Endothelial cell of umbilical vein (primary cell): ENCODE results near the gene PLA2G2E. TPM values are rescaled to one million over a fixed set of nuclear protein-coding genes. Genes with fewer than 3 reads are reported as not detected.

Experiments used
- BruUV-seq: library from RNA; stranded (reverse); fragments of 400-500 nt; replicated peaks from 2 replicates; lab custom pipeline; 2021; lab: Mats Ljungman, UMichigan
- CTCF ChIA-PET: fragments of 300-600, 350-600 bp; sonication (Branson Sonifier 250); formaldehyde crosslinking; loops from one replicate; lab custom pipeline; 2021; ENCODE audit warnings: antibody characterized with exemption, inconsistent platforms; lab: Charles Lee
- POLR2A ChIA-PET: fragments of 300-600, 350-600 bp; sonication (Branson Sonifier 250); formaldehyde crosslinking; loops from one replicate; lab custom pipeline; 2021; ENCODE audit warnings: antibody characterized with exemption, inconsistent platforms; lab: Charles Lee
- DNase-seq: peaks from one replicate; pipeline ENCODE4 v3.0.0-alpha.2; 2011; ENCODE audit warnings: low read depth, low spot score
- FAIRE-seq: peaks from 2 replicates; lab custom pipeline; 2011; peaks lifted over from hg19 to GRCh38; lab: Jason Lieb, UNC
- H2AFZ ChIP-seq: 2 replicates; pipeline ENCODE4 v1.6.0; 2012; ENCODE audit warnings: low read depth, low read length, control low read depth, inconsistent platforms
- H3K27ac ChIP-seq: 2 replicates; pipeline ENCODE4 v1.5.1; 2011; ENCODE audit warnings: low read depth, mild to moderate bottlenecking, control low read depth, low read length, moderate library complexity; ENCODE audit not compliant: insufficient read depth
- H3K27me3 ChIP-seq, 2 experiments: 2 replicates each; pipeline versions ENCODE4 v1.6.0 to v1.6.1; 2011; ENCODE audit warnings: low read length in 2 of 2, mixed read lengths in 1 of 2; ENCODE audit not compliant: control insufficient read depth in 2 of 2, insufficient read depth in 2 of 2
- H3K36me3 ChIP-seq, 2 experiments: 2 replicates in 1 of 2; 3 replicates in 1 of 2; pipeline ENCODE4 v1.5.1; 2011; ENCODE audit warnings: low read length in 2 of 2, mild to moderate bottlenecking in 1 of 2, moderate library complexity in 1 of 2; ENCODE audit not compliant: control insufficient read depth in 2 of 2, insufficient read depth in 2 of 2; ENCODE audit errors: extremely low read depth in 1 of 2
- H3K4me1 ChIP-seq: 3 replicates; pipeline ENCODE4 v1.5.1; 2011; ENCODE audit warnings: mild to moderate bottlenecking, low read length; ENCODE audit not compliant: control insufficient read depth, insufficient read depth; ENCODE audit errors: extremely low read depth
- H3K4me2 ChIP-seq: 2 replicates; pipeline ENCODE4 v1.6.1; 2011; ENCODE audit warnings: low read length, control low read depth, mixed read lengths; ENCODE audit not compliant: insufficient read depth
- H3K4me3 ChIP-seq, 3 experiments: fragments of 200-600 bp in 1 of 3; sonication (generic), shearing (Covaris generic) in 1 of 3; replicated peaks in 1 of 3; 2 replicates each; pipeline ENCODE4 v1.5.1; 2011 to 2016; ENCODE audit warnings: control low read depth in 3 of 3, low read length in 3 of 3, mild to moderate bottlenecking in 2 of 3, inconsistent platforms in 1 of 3, low read depth in 1 of 3, moderate library complexity in 1 of 3; ENCODE audit not compliant: insufficient read depth in 1 of 3
- H3K79me2 ChIP-seq: 2 replicates; pipeline ENCODE4 v1.6.0; 2012; ENCODE audit warnings: low read length, inconsistent platforms; ENCODE audit not compliant: control insufficient read depth, insufficient read depth
- H3K9ac ChIP-seq: replicated peaks from 2 replicates; pipeline ENCODE3; 2011; ENCODE audit warnings: low read length, control low read depth; ENCODE audit not compliant: insufficient read depth; ENCODE audit errors: extremely low read depth
- H3K9me1 ChIP-seq: replicated peaks from 3 replicates; pipeline ENCODE4 v1.6.0; 2011; ENCODE audit warnings: mild to moderate bottlenecking, low read length; ENCODE audit not compliant: control insufficient read depth, insufficient read depth; ENCODE audit errors: extremely low read depth
- H3K9me3 ChIP-seq: replicated peaks from 2 replicates; pipeline ENCODE4 v1.5.1; 2012; ENCODE audit warnings: low read length, inconsistent platforms; ENCODE audit not compliant: control insufficient read depth, insufficient read depth
- H4K20me1 ChIP-seq: replicated peaks from 2 replicates; pipeline ENCODE3; 2011; ENCODE audit warnings: mild to moderate bottlenecking, low read length; ENCODE audit not compliant: control insufficient read depth, insufficient read depth; ENCODE audit errors: extremely low read depth
- CTCF ChIP-seq, 2 donors: IDR thresholded peaks; 1 replicate in 1 of 2; 2 replicates in 1 of 2; pipeline ENCODE4 v1.5.1; 2011; ENCODE audit warnings: low read length in 2 of 2, mild to moderate bottlenecking in 2 of 2, moderate library complexity in 2 of 2, control low read depth in 1 of 2, inconsistent platforms in 1 of 2, low read depth in 1 of 2; ENCODE audit not compliant: insufficient read depth in 1 of 2; ENCODE audit errors: extremely low read depth in 1 of 2
- EZH2 ChIP-seq: IDR thresholded peaks from 2 replicates; pipeline ENCODE4 v1.6.1; 2012; ENCODE audit warnings: borderline replicate concordance, low read depth, mild to moderate bottlenecking, moderate library complexity, low read length, inconsistent platforms; ENCODE audit not compliant: severe bottlenecking
- FOS ChIP-seq: IDR thresholded peaks from 2 replicates; pipeline ENCODE4 v1.6.1; 2011; ENCODE audit warnings: mild to moderate bottlenecking, low read length, moderate library complexity, borderline replicate concordance; ENCODE audit not compliant: insufficient read depth
- GATA2 ChIP-seq: IDR thresholded peaks from 2 replicates; pipeline ENCODE4 v1.7.0; 2011; ENCODE audit warnings: low read depth, mild to moderate bottlenecking, moderate library complexity, mixed read lengths, low read length; ENCODE audit not compliant: insufficient read length, insufficient read depth
- JUN ChIP-seq: IDR thresholded peaks from 2 replicates; pipeline ENCODE4 v1.6.1; 2011; ENCODE audit warnings: borderline replicate concordance, low read depth; ENCODE audit not compliant: insufficient read length, insufficient read depth
- MAX ChIP-seq: IDR thresholded peaks from 2 replicates; pipeline ENCODE4 v1.6.1; 2011; ENCODE audit not compliant: insufficient read depth, insufficient read length
- MYC ChIP-seq: IDR thresholded peaks from one replicate; pipeline ENCODE4 v1.6.1; 2011; ENCODE audit warnings: mild to moderate bottlenecking, low read depth, low read length
- POLR2A ChIP-seq: IDR thresholded peaks from 2 replicates; pipeline ENCODE4 v1.6.1; 2012; ENCODE audit warnings: low read depth, mild to moderate bottlenecking, control low read depth, low read length
- POLR2AphosphoS5 ChIP-seq: IDR thresholded peaks from 2 replicates; pipeline ENCODE4 v1.6.1; 2012; ENCODE audit warnings: low read depth, mild to moderate bottlenecking, control low read depth, low read length, moderate library complexity; ENCODE audit not compliant: insufficient read depth
- dilution Hi-C: fragments of 300-500 bp; cut with MboI; formaldehyde crosslinking; loops from one replicate; pipeline ENCODE4 v1.15.0; 2019; ENCODE audit warnings: low sequenced_read_pairs; ENCODE audit not compliant: extremely low pct_ligation_motif_present
- intact Hi-C: fragments of 100-400 bp; cut with micrococcal nuclease; formaldehyde crosslinking; loops from one replicate; pipeline ENCODE4 v1.10.0; 2022
- polyA plus RNA-seq, 4 experiments: library from polyadenylated mRNA; depleted of rRNA in 3 of 4; stranded (reverse) in 3 of 4; unstranded in 1 of 4; fragments of >200 nt; gene quantifications; 2 replicates each; pipeline versions ENCODE4 v1.2.1 to v1.2.3, GENCODE V29; 2011 to 2012; ENCODE audit warnings: missing spikeins in 1 of 4
- total RNA-seq: library from RNA; stranded (reverse); gene quantifications from 2 replicates; pipeline ENCODE4 v1.2.3, GENCODE V29; 2021

PLA2G2E gene
- total and polyA plus RNA-seq, 2 donors (not counting 3 experiments of a cell fraction or from before 2014, with no cell fraction given) = not detected

- no peaks in the 10 kb centered on the region for H4K20me1 ChIP-seq
- ChIA-PET POLR2A (interaction anchor here (1.3 kb wide), 1 partner anchor 11 kb away, joined by 4 read pairs; no protein-coding TSS in a partner anchor), CTCF (interaction anchor here (4.2 kb wide), 1 partner anchor 11 kb away, joined by 19 read pairs; the partner anchor contains the start of gene OTUD3)
- no TSS peak for BruUV-seq
- intact Hi-C loops = no loop called here
- H3K9ac ChIP-seq = no peak overlapping the region
- dilution Hi-C loops = no loop called here
- DNase-seq = no peak
- H3K79me2 ChIP-seq = peaks cover 27% of the 10 kb centered on the region
- no peak overlapping the region for H3K4me3 ChIP-seq
- no peaks in the 10 kb centered on the region for H3K27me3 ChIP-seq
- H3K9me3 ChIP-seq = no peaks in the 10 kb centered on the region
- H3K4me2 ChIP-seq = no peak overlapping the region
- FAIRE-seq = no peak
- no peak overlapping the region for H3K27ac ChIP-seq
- TF ChIP-seq MAX (no peak), JUN (no peak), FOS (no peak), GATA2 (no peak), POLR2AphosphoS5 (no peak), EZH2 (no peak), POLR2A (no peak), MYC (no peak), CTCF (IDR thresholded peaks at IDR 0.05; ENCODE audit: extremely low read depth in 1 of 2, insufficient read depth in 1 of 2, low read depth in 1 of 2, low read length in 2 of 2) (no peak)
- peaks cover 27% of the 10 kb centered on the region for H3K4me1 ChIP-seq
- H3K36me3 ChIP-seq = peaks cover 1 to 8% of the 10 kb centered on the region in 2 experiments
- H2AFZ ChIP-seq = no peak overlapping the region
- H3K9me1 ChIP-seq = no peaks in the 10 kb centered on the region
Measured at GRCh38 chr1:19893687-19894086, 29.7 kb downstream of the PLA2G2E start.
